Measurements from ENCODE around the gene SLC15A1.

Gene SLC15A1

DNA sequence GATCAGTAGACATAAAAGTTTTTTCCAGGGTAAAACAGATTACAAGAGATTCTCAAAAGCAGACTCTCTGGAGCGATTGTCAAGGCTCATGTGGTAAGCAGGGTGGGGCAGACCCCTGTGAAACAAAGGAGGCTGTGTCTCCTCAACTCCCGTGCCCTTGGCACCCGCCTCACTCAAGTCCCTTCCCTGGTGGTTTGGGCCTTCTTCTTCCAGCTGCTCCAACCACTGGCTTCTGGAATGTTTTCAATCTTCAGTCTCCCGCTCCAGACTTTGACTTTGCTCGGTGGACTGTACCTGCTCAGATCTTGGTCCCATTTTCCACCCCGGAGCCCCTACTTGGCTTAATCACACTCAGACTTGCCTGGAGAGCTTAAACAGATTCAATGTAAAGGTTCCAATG is 100.7 kb downstream of the SLC15A1 start (continued):
- TF ChIP-seq ZBTB49 (tag by site-specific recombination; IDR thresholded peaks at IDR 0.05; ENCODE audit: low read depth) = no peak
- TF ChIP-seq ZNF112 (tag by site-specific recombination; IDR thresholded peaks at IDR 0.05) = no peak
- TF ChIP-seq ZNF664 (tag by site-specific recombination; IDR thresholded peaks at IDR 0.05) = no peak
- no peak for TF ChIP-seq PRDM4 (tag by site-specific recombination; IDR thresholded peaks at IDR 0.05)
- TF ChIP-seq ZNF501 (tag by site-specific recombination; IDR thresholded peaks at IDR 0.05) = no peak

DNA sequence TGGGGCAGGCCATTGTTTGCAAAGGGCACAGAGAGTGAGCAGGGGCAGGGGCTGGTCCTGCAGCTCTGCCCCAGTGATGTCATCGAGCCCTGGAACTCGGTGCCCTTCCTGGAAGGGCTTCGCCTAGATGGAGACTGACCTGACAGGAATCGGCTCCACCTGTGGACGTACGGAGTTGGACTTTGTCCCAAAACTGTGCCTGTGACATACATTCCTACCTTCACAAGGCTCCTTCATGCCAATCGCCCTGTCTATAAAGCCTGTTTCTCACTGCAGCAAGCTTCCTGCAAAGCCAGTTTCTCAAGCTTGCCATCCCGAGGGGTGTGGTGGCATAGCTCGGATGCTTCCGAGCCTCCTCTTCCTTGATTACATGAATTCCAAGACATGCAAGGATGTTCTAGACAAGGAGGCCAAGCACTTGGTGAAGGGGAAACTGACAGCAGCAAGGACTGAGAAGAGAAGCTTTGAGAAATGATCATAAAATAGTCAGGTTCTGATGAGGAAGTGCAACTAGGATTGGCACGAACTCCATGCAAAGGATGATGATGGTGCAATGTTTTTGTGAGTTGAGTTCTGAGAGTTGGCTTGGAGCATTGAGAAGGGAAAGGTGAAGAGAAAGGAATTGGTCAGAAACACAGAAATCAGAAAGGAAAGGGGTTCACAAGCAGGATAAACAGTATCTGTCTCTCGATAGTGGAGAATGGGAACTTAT is 101.9 kb downstream of the SLC15A1 start:
- Histone ChIP-seq H3K9me3 (ENCODE audit: control insufficient read depth, insufficient read depth, low read depth, low read length) (no peaks in the 10 kb centered on the region), H3K36me3 (ENCODE audit: control insufficient read depth in 2 of 2, insufficient read depth in 1 of 2, low read length in 2 of 2) (no peaks in the 10 kb centered on the region), H3K4me3 (ENCODE audit: low read depth, low read length) (no peak overlapping the region), H3K27ac (ENCODE audit: extremely low read depth, low read depth, low read length) (no peak overlapping the region), H3K4me1 (ENCODE audit: control insufficient read depth, insufficient read depth, low read length) (no peaks in the 10 kb centered on the region)
- ChIA-PET CTCF (interaction anchor here (0.8 kb wide), 1 partner anchor 206 kb away, joined by 3 read pairs; no protein-coding TSS in a partner anchor), POLR2A (no interaction called here)
- no peak for TF ChIP-seq ZNF510 (tag by site-specific recombination; IDR thresholded peaks at IDR 0.05; ENCODE audit: insufficient replicate concordance)
- TF ChIP-seq, protein P1, sequence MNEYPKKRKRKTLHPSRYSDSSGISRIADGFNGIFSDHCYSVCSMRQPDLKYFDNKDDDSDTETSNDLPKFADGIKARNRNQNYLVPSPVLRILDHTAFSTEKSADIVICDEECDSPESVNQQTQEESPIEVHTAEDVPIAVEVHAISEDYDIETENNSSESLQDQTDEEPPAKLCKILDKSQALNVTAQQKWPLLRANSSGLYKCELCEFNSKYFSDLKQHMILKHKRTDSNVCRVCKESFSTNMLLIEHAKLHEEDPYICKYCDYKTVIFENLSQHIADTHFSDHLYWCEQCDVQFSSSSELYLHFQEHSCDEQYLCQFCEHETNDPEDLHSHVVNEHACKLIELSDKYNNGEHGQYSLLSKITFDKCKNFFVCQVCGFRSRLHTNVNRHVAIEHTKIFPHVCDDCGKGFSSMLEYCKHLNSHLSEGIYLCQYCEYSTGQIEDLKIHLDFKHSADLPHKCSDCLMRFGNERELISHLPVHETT (tag by site-specific recombination; IDR thresholded peaks at IDR 0.05) = no peak

GRCh38 chr13:98649861-98650260 is 102.6 kb downstream of the SLC15A1 start:
- H3K4me1 ChIP-seq (ENCODE audit: control insufficient read depth, insufficient read depth, low read length) = no peaks in the 10 kb centered on the region
- POLR2A ChIA-PET = no interaction called here
- TF ChIP-seq SP7 (tag by site-specific recombination; IDR thresholded peaks at IDR 0.05) (no peak), HOXD13 (CRISPR knock-in tag; IDR thresholded peaks at IDR 0.05; ENCODE audit: borderline replicate concordance) (no peak)
- no peaks in the 10 kb centered on the region for H3K36me3 ChIP-seq (ENCODE audit: control insufficient read depth in 2 of 2, insufficient read depth in 1 of 2, low read length in 2 of 2)
- no peaks in the 10 kb centered on the region for H3K9me3 ChIP-seq (ENCODE audit: control insufficient read depth, insufficient read depth, low read depth, low read length)
- CTCF ChIA-PET = no interaction called here
- H3K4me3 ChIP-seq (ENCODE audit: low read depth, low read length) = no peak overlapping the region
- H3K27ac ChIP-seq (ENCODE audit: extremely low read depth, low read depth, low read length) = no peak overlapping the region

DNA sequence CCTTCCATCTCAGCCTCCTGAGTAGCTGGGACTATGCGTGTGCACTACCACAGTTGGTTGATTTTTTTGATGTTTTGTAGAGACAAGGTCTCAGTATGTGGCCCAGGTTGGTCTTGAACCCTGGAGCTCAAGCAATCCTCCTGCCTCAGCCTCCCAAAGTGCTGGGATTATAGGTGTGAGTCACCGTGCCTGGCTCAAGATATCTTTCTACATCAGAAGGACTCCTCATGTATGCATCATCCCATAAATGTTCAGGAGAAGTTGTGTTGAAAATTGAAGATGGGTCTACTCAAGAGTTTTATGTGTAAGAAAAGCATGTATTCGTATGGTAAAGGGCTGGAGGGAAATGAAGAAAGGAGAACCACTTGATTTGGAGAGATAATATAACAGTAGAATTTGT is 103.8 kb downstream of the SLC15A1 start:
- H3K9me3 ChIP-seq (ENCODE audit: control insufficient read depth, insufficient read depth, low read depth, low read length) = no peaks in the 10 kb centered on the region
- no peak overlapping the region for H3K27ac ChIP-seq (ENCODE audit: extremely low read depth, low read depth, low read length)
- POLR2A ChIA-PET = no interaction called here
- H3K4me1 ChIP-seq (ENCODE audit: control insufficient read depth, insufficient read depth, low read length) = no peaks in the 10 kb centered on the region
- TF ChIP-seq HOXC10 (CRISPR knock-in tag; IDR thresholded peaks at IDR 0.05) = no peak
- CTCF ChIA-PET = no interaction called here
- no peak overlapping the region for H3K4me3 ChIP-seq (ENCODE audit: low read depth, low read length)
- no peaks in the 10 kb centered on the region for H3K36me3 ChIP-seq (ENCODE audit: control insufficient read depth in 2 of 2, insufficient read depth in 1 of 2, low read length in 2 of 2)

Data from HEK293 (cell line).